ENCODE measurements around the gene TRPV5. TPM values are rescaled to one million over a fixed set of nuclear protein-coding genes. Genes with fewer than 3 reads are reported as not detected.

TRPV5 gene
- total RNA-seq, 2 donors from 2014 or later, result not detected

- 68 to 75% methylated on average over 5 of the region's 5 CpGs for WGBS, 2 donors
- H3K4me1 ChIP-seq, result no peaks in the 10 kb centered on the region
- H3K9me3 ChIP-seq, result no peaks in the 10 kb centered on the region
- no peaks in the 10 kb centered on the region for H3K36me3 ChIP-seq (replicated peaks in 1 of 2; ENCODE audit: insufficient read depth in 1 of 2, low read depth in 2 of 2)
- no peaks in the 10 kb centered on the region for H3K27me3 ChIP-seq
- TF ChIP-seq CTCF (IDR thresholded peaks at IDR 0.05) (no peak), POLR2A (IDR thresholded peaks at IDR 0.05) (no peak)
- H3K4me3 ChIP-seq, result no peak overlapping the region
- DNase-seq, result no peak
- H3K27ac ChIP-seq, result no peak overlapping the region
- intact Hi-C loops (cut with DNase I), result no loop called here
- no peak for ATAC-seq
These were observed 1.0 kb downstream of the TRPV5 start for GRCh38 chr7:142932386-142933091.

GRCh38 chr7:142930126-142930730 lies 3.3 kb downstream of the TRPV5 start:
- Histone ChIP-seq H3K9me3 (no peaks in the 10 kb centered on the region), H3K27ac (no peak overlapping the region), H3K4me1 (no peaks in the 10 kb centered on the region), H3K4me3 (no peak overlapping the region), H3K36me3 (replicated peaks in 1 of 2; ENCODE audit: insufficient read depth in 1 of 2, low read depth in 2 of 2) (no peaks in the 10 kb centered on the region), H3K27me3 (no peaks in the 10 kb centered on the region)
- DNase-seq, result no peak
- TF ChIP-seq CTCF (IDR thresholded peaks at IDR 0.05) (no peak), POLR2A (IDR thresholded peaks at IDR 0.05) (no peak)
- intact Hi-C loops (cut with DNase I), result no loop called here
- WGBS, 2 donors, result 77 to 82% methylated on average over 9 to 11 of the region's 11 CpGs
- ATAC-seq, result no peak

- peak overlapping the region in 1 of 4 donors; percentile 14 for H3K27ac ChIP-seq
- no peak for TF ChIP-seq CTCF (IDR thresholded peaks at IDR 0.05)
- DNase-seq, result no peak
- H3K9me3 ChIP-seq, result no peaks in the 10 kb centered on the region
- intact Hi-C loops (cut with DNase I), result no loop called here
- H3K4me1 ChIP-seq, result no peaks in the 10 kb centered on the region
- H3K4me3 ChIP-seq, result no peak overlapping the region
- ATAC-seq, result no peak
- H3K36me3 ChIP-seq (replicated peaks in 1 of 2; ENCODE audit: insufficient read depth in 1 of 2, low read depth in 2 of 2), result no peaks in the 10 kb centered on the region
- WGBS, 2 donors, result 58 to 69% methylated on average over 8 of the region's 8 CpGs
- no peaks in the 10 kb centered on the region for H3K27me3 ChIP-seq
These were observed 5.6 kb downstream of the TRPV5 start for GRCh38 chr7:142927949-142928348.

GRCh38 chr7:142927085-142927745 lies 6.3 kb downstream of the TRPV5 start:
- Histone ChIP-seq H3K4me3 (no peak overlapping the region), H3K4me1 (no peaks in the 10 kb centered on the region), H3K27ac (peak overlapping the region in 1 of 4 donors; percentile 36), H3K9me3 (no peaks in the 10 kb centered on the region), H3K27me3 (no peaks in the 10 kb centered on the region), H3K36me3 (replicated peaks in 1 of 2; ENCODE audit: insufficient read depth in 1 of 2, low read depth in 2 of 2) (no peaks in the 10 kb centered on the region)
- TF ChIP-seq POLR2A (IDR thresholded peaks at IDR 0.05) (peak in 1 of 3 donors; percentile 10), CTCF (IDR thresholded peaks at IDR 0.05) (no peak)
- 63 to 65% methylated on average over 7 of the region's 7 CpGs for WGBS, 2 donors
- intact Hi-C loops (cut with DNase I), result no loop called here
- ATAC-seq, result no peak
- DNase-seq, result peak in 1 of 4 donors; percentile 50

Data from body of pancreas (tissue), 4 donors.